GM18498 (cell line): ENCODE results near the gene GNG2.

Experiments
- ATAC-seq: cut with Tn5 transposase; IDR thresholded peaks from one replicate; pipeline ENCODE4 v1.9.1; 2021; ENCODE audit warnings: mild to moderate bottlenecking, moderate library complexity; ENCODE audit not compliant: unreplicated experiment

GNG2 gene

GRCh38 chr14:51938137-51938536 lies 77.7 kb downstream of the GNG2 start:
- no peak for ATAC-seq

GRCh38 chr14:51938821-51939220 lies 78.4 kb downstream of the GNG2 start:
- no peak for ATAC-seq

GRCh38 chr14:51939226-51939625 lies 78.8 kb downstream of the GNG2 start:
- ATAC-seq = no peak

GRCh38 chr14:51939755-51940301 lies 79.4 kb downstream of the GNG2 start:
- ATAC-seq = no peak

- no peak for ATAC-seq
These were observed 82.6 kb downstream of the GNG2 start for GRCh38 chr14:51942971-51943370.

- no peak for ATAC-seq
These were observed 89.6 kb downstream of the GNG2 start for GRCh38 chr14:51950007-51950406.

- ATAC-seq = no peak
These were observed 91.2 kb downstream of the GNG2 start for GRCh38 chr14:51951656-51952055.

- no peak for ATAC-seq
These were observed 93.6 kb downstream of the GNG2 start for GRCh38 chr14:51954031-51954430.

- no peak for ATAC-seq
These were observed 94.2 kb downstream of the GNG2 start for GRCh38 chr14:51954657-51955056.

GRCh38 chr14:51957950-51958349 lies 97.5 kb downstream of the GNG2 start:
- ATAC-seq = no peak

- ATAC-seq = no peak
These were observed 99.5 kb downstream of the GNG2 start for GRCh38 chr14:51959928-51960327.

- no peak for ATAC-seq
These were observed 100.5 kb downstream of the GNG2 start for GRCh38 chr14:51960866-51961265.

GRCh38 chr14:51962711-51963110 lies 102.3 kb downstream of the GNG2 start:
- no peak for ATAC-seq

- no peak for ATAC-seq
These were observed 102.9 kb downstream of the GNG2 start for GRCh38 chr14:51963286-51963685.

GRCh38 chr14:51967521-51967920 lies 107.1 kb downstream of the GNG2 start:
- ATAC-seq = no peak

- no peak for ATAC-seq
These were observed 109.6 kb downstream of the GNG2 start for GRCh38 chr14:51969852-51970540.

- no peak for ATAC-seq
These were observed 112.2 kb downstream of the GNG2 start for GRCh38 chr14:51972566-51972965.

GRCh38 chr14:51977075-51977474 lies 116.7 kb downstream of the GNG2 start:
- ATAC-seq = no peak

GRCh38 chr14:51978681-51979085 lies 118.3 kb downstream of the GNG2 start:
- ATAC-seq = no peak

GRCh38 chr14:51979088-51979709 lies 118.8 kb downstream of the GNG2 start:
- ATAC-seq = peak; percentile 71

GRCh38 chr14:51981218-51981854 lies 120.9 kb downstream of the GNG2 start:
- no peak for ATAC-seq

- ATAC-seq = no peak
These were observed 127.8 kb downstream of the GNG2 start for GRCh38 chr14:51988221-51988620.
